Measurements from ENCODE around the gene MINK1. TPM values are rescaled to one million over a fixed set of nuclear protein-coding genes. Genes with fewer than 3 reads are reported as not detected.

MINK1 gene
- total RNA-seq, 2 experiments from 2014 or later, result 40.6 to 62.5 TPM

DNA sequence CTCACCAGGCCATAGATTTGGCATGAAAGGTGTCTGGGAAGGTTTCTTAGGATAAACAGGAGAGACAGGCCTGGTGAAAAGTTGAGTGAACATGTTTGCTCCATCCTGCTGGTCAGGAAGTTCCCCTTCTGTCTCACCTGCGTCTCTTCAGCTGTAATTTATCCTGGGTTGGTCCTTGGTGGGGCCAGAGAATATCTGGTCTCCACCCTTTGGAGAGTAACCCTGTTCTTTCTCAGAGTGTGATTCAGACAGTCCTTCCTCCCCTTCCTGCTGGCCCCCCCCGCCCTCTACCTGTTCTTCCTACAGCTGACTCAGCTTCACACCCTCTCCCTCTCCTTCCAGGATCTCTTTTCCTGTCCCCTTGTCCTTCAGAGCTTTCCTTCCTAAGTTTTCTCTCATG lies 17.1 kb downstream of the MINK1 start:
- no peaks in the 10 kb centered on the region for H3K9me2 ChIP-seq (ENCODE audit: insufficient read depth, low read length)
- no peak for DNase-seq (ENCODE audit: low spot score)
- no peak overlapping the region for H3K27ac ChIP-seq (ENCODE audit: low read depth, low read length, poor library complexity, severe bottlenecking)
- intact Hi-C loops (cut with micrococcal nuclease; ENCODE audit: unreplicated experiment), result no loop called here
- H2AFZ ChIP-seq (ENCODE audit: low read length), result no peak overlapping the region
- no peaks in the 10 kb centered on the region for H3K79me2 ChIP-seq (ENCODE audit: insufficient read depth, low read depth, low read length)
- H3K4me2 ChIP-seq (ENCODE audit: low read length), result no peak overlapping the region
- H3K4me1 ChIP-seq (ENCODE audit: insufficient read depth, low read length, poor library complexity, severe bottlenecking), result no peaks in the 10 kb centered on the region
- ChIA-PET POLR2A (no interaction called here), CTCF (ENCODE audit: unreplicated experiment) (interaction anchor here (0.6 kb wide), 1 partner anchor 283 kb away, joined by 3 read pairs; no protein-coding TSS in a partner anchor)
- H3K36me3 ChIP-seq (ENCODE audit: insufficient read depth, low read length), result peaks cover 13% of the 10 kb centered on the region
- TF ChIP-seq, protein P1, sequence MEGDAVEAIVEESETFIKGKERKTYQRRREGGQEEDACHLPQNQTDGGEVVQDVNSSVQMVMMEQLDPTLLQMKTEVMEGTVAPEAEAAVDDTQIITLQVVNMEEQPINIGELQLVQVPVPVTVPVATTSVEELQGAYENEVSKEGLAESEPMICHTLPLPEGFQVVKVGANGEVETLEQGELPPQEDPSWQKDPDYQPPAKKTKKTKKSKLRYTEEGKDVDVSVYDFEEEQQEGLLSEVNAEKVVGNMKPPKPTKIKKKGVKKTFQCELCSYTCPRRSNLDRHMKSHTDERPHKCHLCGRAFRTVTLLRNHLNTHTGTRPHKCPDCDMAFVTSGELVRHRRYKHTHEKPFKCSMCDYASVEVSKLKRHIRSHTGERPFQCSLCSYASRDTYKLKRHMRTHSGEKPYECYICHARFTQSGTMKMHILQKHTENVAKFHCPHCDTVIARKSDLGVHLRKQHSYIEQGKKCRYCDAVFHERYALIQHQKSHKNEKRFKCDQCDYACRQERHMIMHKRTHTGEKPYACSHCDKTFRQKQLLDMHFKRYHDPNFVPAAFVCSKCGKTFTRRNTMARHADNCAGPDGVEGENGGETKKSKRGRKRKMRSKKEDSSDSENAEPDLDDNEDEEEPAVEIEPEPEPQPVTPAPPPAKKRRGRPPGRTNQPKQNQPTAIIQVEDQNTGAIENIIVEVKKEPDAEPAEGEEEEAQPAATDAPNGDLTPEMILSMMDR (conservative IDR thresholded peaks at IDR 0.05; ENCODE audit: low read length), result no peak
- TF ChIP-seq EZH2phosphoT487 (IDR thresholded peaks at IDR 0.05; ENCODE audit: borderline replicate concordance, low read depth, low read length), result no peak
- H4K20me1 ChIP-seq (ENCODE audit: insufficient read depth, low read length), result 0 out of 2 replicates have a peak, but pooled peaks cover 5% of the 10 kb centered on the region
- no TSS peak for BruUV-seq (replicated peaks)
- no peak overlapping the region for H3K4me3 ChIP-seq (ENCODE audit: low read depth, low read length, poor library complexity, severe bottlenecking)
- H3K9me3 ChIP-seq (ENCODE audit: low read length), result no peaks in the 10 kb centered on the region

DNA sequence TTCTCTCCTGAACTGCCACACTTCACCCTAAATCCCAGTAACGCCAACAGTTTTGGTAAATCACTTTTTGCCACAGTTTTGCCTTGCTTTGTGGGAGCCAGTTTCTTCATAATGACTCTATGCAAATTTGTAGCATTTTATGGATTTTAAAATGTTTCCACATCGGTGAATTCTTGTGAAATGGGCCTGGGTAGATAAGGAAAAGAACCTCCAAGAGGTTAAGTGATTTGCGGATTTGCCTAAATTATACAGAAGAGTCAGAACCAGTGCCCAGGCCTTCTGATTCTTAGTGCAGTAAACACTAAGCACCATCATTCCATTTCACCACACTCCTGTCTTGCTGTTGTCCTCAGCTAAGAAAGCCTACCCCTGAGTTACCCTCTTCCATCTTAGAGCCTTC lies 17.9 kb downstream of the MINK1 start:
- CTCF ChIA-PET (ENCODE audit: unreplicated experiment), result no interaction called here
- DNase-seq (ENCODE audit: low spot score), result no peak
- intact Hi-C loops (cut with micrococcal nuclease; ENCODE audit: unreplicated experiment), result no loop called here
- no peak overlapping the region for H2AFZ ChIP-seq (ENCODE audit: low read length)
- no TSS peak for BruUV-seq (replicated peaks)
- no peak overlapping the region for H3K4me2 ChIP-seq (ENCODE audit: low read length)
- H3K36me3 ChIP-seq (ENCODE audit: insufficient read depth, low read length), result peaks cover 11% of the 10 kb centered on the region
- no peaks in the 10 kb centered on the region for H3K9me2 ChIP-seq (ENCODE audit: insufficient read depth, low read length)
- 0 out of 2 replicates have a peak, but pooled peaks cover 5% of the 10 kb centered on the region for H4K20me1 ChIP-seq (ENCODE audit: insufficient read depth, low read length)
- H3K9me3 ChIP-seq (ENCODE audit: low read length), result no peaks in the 10 kb centered on the region
- no peaks in the 10 kb centered on the region for H3K4me1 ChIP-seq (ENCODE audit: insufficient read depth, low read length, poor library complexity, severe bottlenecking)
- no peak overlapping the region for H3K4me3 ChIP-seq (ENCODE audit: low read depth, low read length, poor library complexity, severe bottlenecking)
- no peak overlapping the region for H3K27ac ChIP-seq (ENCODE audit: low read depth, low read length, poor library complexity, severe bottlenecking)
- TF ChIP-seq, protein P1 (conservative IDR thresholded peaks at IDR 0.05; ENCODE audit: low read length), result no peak
- TF ChIP-seq EZH2phosphoT487 (IDR thresholded peaks at IDR 0.05; ENCODE audit: borderline replicate concordance, low read depth, low read length), result no peak
- POLR2A ChIA-PET, result interaction anchor here (0.5 kb wide), 1 partner anchor 61 kb away, joined by 3 read pairs; no protein-coding TSS in a partner anchor
- H3K79me2 ChIP-seq (ENCODE audit: insufficient read depth, low read depth, low read length), result no peaks in the 10 kb centered on the region

DNA sequence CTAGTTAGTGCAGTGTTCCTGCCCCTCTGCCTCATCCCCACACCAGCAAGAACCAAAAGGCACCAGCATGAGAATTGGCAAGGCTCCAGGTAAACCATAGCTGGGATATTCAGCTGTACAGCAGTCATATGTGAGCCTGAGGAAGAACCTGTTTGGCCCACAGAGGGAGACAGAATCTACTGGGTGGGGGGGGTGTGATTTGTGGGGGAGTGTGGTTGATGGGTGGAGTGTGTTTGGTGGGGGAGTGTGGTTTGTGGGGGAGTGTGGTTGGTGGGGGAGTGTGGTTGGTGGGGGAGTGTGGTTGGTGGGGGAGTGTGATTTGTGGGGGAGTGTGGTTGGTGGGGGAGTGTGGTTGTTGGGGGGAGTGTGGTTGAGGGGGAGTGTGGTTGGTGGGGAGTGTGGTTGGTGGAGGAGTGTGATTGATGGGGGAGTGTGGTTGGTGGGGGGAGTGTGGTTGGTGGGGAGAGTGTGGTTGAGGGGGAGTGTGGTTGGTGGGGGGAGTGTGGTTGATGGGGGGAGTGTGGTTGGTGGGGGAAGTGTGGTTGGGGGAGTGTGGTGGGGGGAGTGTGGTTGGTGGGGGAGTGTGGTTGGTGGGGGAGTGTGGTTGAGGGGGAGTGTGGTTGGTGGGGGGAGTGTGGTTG lies 19.5 kb downstream of the MINK1 start:
- Histone ChIP-seq H3K9me2 (ENCODE audit: insufficient read depth, low read length) (no peaks in the 10 kb centered on the region), H3K27ac (ENCODE audit: low read depth, low read length, poor library complexity, severe bottlenecking) (no peak overlapping the region), H3K4me2 (ENCODE audit: low read length) (no peak overlapping the region), H4K20me1 (ENCODE audit: insufficient read depth, low read length) (0 out of 2 replicates have a peak, but pooled peaks cover 5% of the 10 kb centered on the region), H3K36me3 (ENCODE audit: insufficient read depth, low read length) (peaks cover 6% of the 10 kb centered on the region), H3K9me3 (ENCODE audit: low read length) (no peaks in the 10 kb centered on the region), H3K4me3 (ENCODE audit: low read depth, low read length, poor library complexity, severe bottlenecking) (no peak overlapping the region), H3K4me1 (ENCODE audit: insufficient read depth, low read length, poor library complexity, severe bottlenecking) (peaks cover under 1% of the 10 kb centered on the region), H2AFZ (ENCODE audit: low read length) (no peak overlapping the region), H3K79me2 (ENCODE audit: insufficient read depth, low read depth, low read length) (no peaks in the 10 kb centered on the region)
- BruUV-seq (replicated peaks), result no TSS peak
- ChIA-PET CTCF (ENCODE audit: unreplicated experiment) (no interaction called here), POLR2A (no interaction called here)
- DNase-seq (ENCODE audit: low spot score), result no peak
- TF ChIP-seq EZH2phosphoT487 (IDR thresholded peaks at IDR 0.05; ENCODE audit: borderline replicate concordance, low read depth, low read length), result no peak
- TF ChIP-seq, protein P1 (conservative IDR thresholded peaks at IDR 0.05; ENCODE audit: low read length), result no peak
- intact Hi-C loops (cut with micrococcal nuclease; ENCODE audit: unreplicated experiment), result no loop called here
